IPS DF 6.9 (cell line): ENCODE results near the gene ZNG1F.
"Not testable (repeated sequence)": the region's sequence is repeated elsewhere in the genome, so short reads cannot be mapped to it uniquely, and the experiment has no call there.

Source experiments
- DNase-seq: peaks from one replicate; pipeline ENCODE4 v3.0.0-alpha.2; 2013; ENCODE audit warnings: low read depth, low spot score
- H3K27ac ChIP-seq: one replicate; pipeline ENCODE4 v1.5.1; 2013; ENCODE audit warnings: low read length, control low read depth
- H3K27me3 ChIP-seq: 2 replicates; pipeline ENCODE4 v1.6.1; 2013; ENCODE audit warnings: mild to moderate bottlenecking, low read length; ENCODE audit not compliant: control insufficient read depth, insufficient read depth
- H3K36me3 ChIP-seq: 2 replicates; pipeline ENCODE4 v1.6.1; 2013; ENCODE audit warnings: low read length; ENCODE audit not compliant: control insufficient read depth, insufficient read depth
- H3K4me1 ChIP-seq: 2 replicates; pipeline ENCODE4 v1.6.1; 2013; ENCODE audit warnings: low read length; ENCODE audit not compliant: control insufficient read depth, insufficient read depth
- H3K4me3 ChIP-seq: 2 replicates; pipeline ENCODE4 v1.5.1; 2013; ENCODE audit warnings: mild to moderate bottlenecking, low read length
- H3K9me3 ChIP-seq: 2 replicates; pipeline ENCODE4 v1.6.1; 2013; ENCODE audit warnings: low read length, inconsistent platforms; ENCODE audit not compliant: control insufficient read depth, insufficient read depth
- WGBS: extraction: QIAGEN DNeasy Blood & Tissue Kit; methylation state at CpG from one replicate; pipeline ENCODE4 v1.1.7; 2013; ENCODE audit warnings: mixed read lengths, missing lambda C conversion rate; ENCODE audit not compliant: insufficient read length, insufficient coverage; 5-methylcytosine and 5-hydroxymethylcytosine counted together

ZNG1F gene

GRCh38 chr9:41086215-41086614, 102.9 kb downstream of the ZNG1F start:
- not testable (repeated sequence) for H3K27ac ChIP-seq, H3K27me3 ChIP-seq

GRCh38 chr9:41082358-41082757, 106.8 kb downstream of the ZNG1F start:
- not testable (repeated sequence) for H3K27me3 ChIP-seq, H3K36me3 ChIP-seq

More at GRCh38 chr9:41086215-41086614, 102.9 kb downstream of the ZNG1F start:
- not testable (repeated sequence) for H3K9me3 ChIP-seq, H3K4me1 ChIP-seq, H3K4me3 ChIP-seq, DNase-seq, H3K36me3 ChIP-seq
- no CpG with 5 or more reads among the region's 3 CpGs for WGBS

More at GRCh38 chr9:41082358-41082757, 106.8 kb downstream of the ZNG1F start:
- no CpG with 5 or more reads among the region's 4 CpGs for WGBS
- H3K4me3 ChIP-seq, H3K27ac ChIP-seq, H3K9me3 ChIP-seq, H3K4me1 ChIP-seq, DNase-seq: not testable (repeated sequence)
